SK-N-SH (cell line): Measurements from ENCODE around the gene TSPAN3. TPM values are rescaled to one million over a fixed set of nuclear protein-coding genes. Genes with fewer than 3 reads are reported as not detected.
A peak's percentile ranks its signal among the peaks of the same experiment; 100 is the strongest.

ENCODE experiments used
- CTCF ChIA-PET: fragments of 300-600, 350-600 bp; formaldehyde crosslinking; extraction: SDS; loops from one replicate; lab custom pipeline; 2021; lab: Yijun Ruan, JAX
- POLR2A ChIA-PET: fragments of 350-600 bp; sonication (Branson Sonifier 250); formaldehyde crosslinking; extraction: SDS; loops from one replicate; lab custom pipeline; 2020; ENCODE audit warnings: antibody characterized with exemption, inconsistent platforms; lab: Yijun Ruan, JAX
- DNase-seq: peaks from one replicate; pipeline ENCODE4 v3.0.0; 2012
- H2AFZ ChIP-seq: fragments of 200-600 bp; sonication (generic); 2 replicates; pipeline ENCODE4 v1.8.1; 2016; ENCODE audit warnings: antibody characterized with exemption, mild to moderate bottlenecking, low read depth
- H3F3A ChIP-seq: fragments of 200-600 bp; sonication (generic); replicated peaks from 2 replicates; pipeline ENCODE3; 2016; ENCODE audit warnings: antibody characterized with exemption, mild to moderate bottlenecking; ENCODE audit not compliant: insufficient read depth
- H3K27ac ChIP-seq, 2 experiments: fragments of 200-500 bp in 1 of 2; fragments of 200-600 bp in 1 of 2; sonication (Bioruptor generic) in 1 of 2; sonication (generic), shearing (Covaris generic) in 1 of 2; 2 replicates each; pipeline versions ENCODE4 v1.5.1 to v1.6.1; 2014 to 2016; ENCODE audit warnings: low read depth in 2 of 2, inconsistent platforms in 1 of 2, low read length in 1 of 2, mild to moderate bottlenecking in 1 of 2, mixed read lengths in 1 of 2
- H3K27me3 ChIP-seq: fragments of 200-600 bp; sonication (generic), shearing (Covaris generic); 2 replicates; pipeline ENCODE4 v1.6.1; 2016; ENCODE audit warnings: mixed run types; ENCODE audit not compliant: insufficient read depth
- H3K36me3 ChIP-seq, 2 experiments: fragments of 200-500 bp in 1 of 2; fragments of 200-600 bp in 1 of 2; sonication (Bioruptor generic) in 1 of 2; sonication (generic) in 1 of 2; replicated peaks in 1 of 2; 2 replicates each; pipeline versions ENCODE3 to v1.5.1; 2014 to 2016; ENCODE audit warnings: low read length in 1 of 2, mild to moderate bottlenecking in 1 of 2; ENCODE audit not compliant: insufficient read depth in 2 of 2, control insufficient read depth in 1 of 2
- H3K4me1 ChIP-seq, 2 experiments: fragments of 200-500 bp in 1 of 2; fragments of 200-600 bp in 1 of 2; sonication (Bioruptor generic) in 1 of 2; sonication (generic), shearing (Covaris generic) in 1 of 2; 2 replicates each; pipeline versions ENCODE4 v1.5.1 to v1.6.1; 2014 to 2016; ENCODE audit warnings: low read depth in 1 of 2, low read length in 1 of 2, mixed run types in 1 of 2; ENCODE audit not compliant: insufficient read depth in 2 of 2, control insufficient read depth in 1 of 2
- H3K4me2 ChIP-seq: fragments of 200-600 bp; sonication (generic), shearing (Covaris generic); 2 replicates; pipeline ENCODE4 v1.6.1; 2017; ENCODE audit warnings: mixed run types
- H3K4me3 ChIP-seq, 2 experiments: fragments of 200-500 bp in 1 of 2; fragments of 200-600 bp in 1 of 2; sonication (Bioruptor generic) in 1 of 2; sonication (generic), shearing (Covaris generic) in 1 of 2; 2 replicates each; pipeline versions ENCODE4 v1.5.1 to v1.8.1; 2014 to 2016; ENCODE audit warnings: low read depth in 2 of 2, inconsistent platforms in 1 of 2, low read length in 1 of 2, mild to moderate bottlenecking in 1 of 2, mixed read lengths in 1 of 2, moderate library complexity in 1 of 2
- H3K79me2 ChIP-seq: fragments of 200-600 bp; sonication (generic); 2 replicates; pipeline ENCODE4 v1.8.1; 2017; ENCODE audit warnings: mild to moderate bottlenecking; ENCODE audit not compliant: insufficient read depth
- H3K9ac ChIP-seq: fragments of 200-600 bp; sonication (generic); 2 replicates; pipeline ENCODE4 v1.6.1; 2017; ENCODE audit warnings: mixed run types
- H3K9me2 ChIP-seq: fragments of 200-600 bp; sonication (generic); 2 replicates; pipeline ENCODE4 v1.6.1; 2017; ENCODE audit warnings: mixed run types
- H3K9me3 ChIP-seq: fragments of 200-600 bp; sonication (generic); 2 replicates; pipeline ENCODE4 v1.6.1; 2017; ENCODE audit warnings: mixed run types, mild to moderate bottlenecking, moderate library complexity
- H4K20me1 ChIP-seq: fragments of 200-600 bp; sonication (generic); 2 replicates; pipeline ENCODE4 v1.6.1; 2017; ENCODE audit warnings: mild to moderate bottlenecking, mixed run types; ENCODE audit not compliant: insufficient read depth
- FOXM1 ChIP-seq: IDR thresholded peaks from 2 replicates; pipeline ENCODE4 v1.4.0; 2012; ENCODE audit warnings: low read depth, mild to moderate bottlenecking
- GABPA ChIP-seq: IDR thresholded peaks from 2 replicates; pipeline ENCODE4 v1.4.0; 2012; ENCODE audit warnings: low read depth, mild to moderate bottlenecking
- GATA2 ChIP-seq: sonication (generic); formaldehyde crosslinking; IDR thresholded peaks from 2 replicates; pipeline ENCODE4 v1.5.0; 2020; ENCODE audit warnings: mild to moderate bottlenecking, missing genetic modification reagents
- JUND ChIP-seq: IDR thresholded peaks from 2 replicates; pipeline ENCODE4 v1.4.0; 2012
- POLR2AphosphoS5 ChIP-seq: IDR thresholded peaks from 2 replicates; pipeline ENCODE4 v1.6.1; 2012; ENCODE audit warnings: low read depth, low read length
- RAD21 ChIP-seq: IDR thresholded peaks from 2 replicates; pipeline ENCODE4 v1.6.1; 2012; ENCODE audit warnings: mild to moderate bottlenecking, low read length
- RXRA ChIP-seq: IDR thresholded peaks from 2 replicates; pipeline ENCODE4 v1.4.0; 2012; ENCODE audit warnings: low read depth, mild to moderate bottlenecking, borderline replicate concordance
- SMC3 ChIP-seq: IDR thresholded peaks from 2 replicates; pipeline ENCODE4 v1.6.1; 2012; ENCODE audit warnings: low read depth, low read length, improper control_type of control experiment
- TAF1 ChIP-seq: IDR thresholded peaks from 2 replicates; pipeline ENCODE4 v1.6.1; 2012; ENCODE audit warnings: low read depth, mild to moderate bottlenecking, low read length, moderate library complexity, borderline replicate concordance
- TEAD4 ChIP-seq: IDR thresholded peaks from 2 replicates; pipeline ENCODE4 v1.4.0; 2012; ENCODE audit warnings: mild to moderate bottlenecking, borderline replicate concordance; ENCODE audit not compliant: insufficient read depth
- YY1 ChIP-seq: IDR thresholded peaks from 2 replicates; pipeline ENCODE4 v1.4.0; 2012; ENCODE audit warnings: low read depth, mild to moderate bottlenecking
- WGBS: methylation state at CpG from one replicate; pipeline ENCODE4 v1.1.6; 2017; ENCODE audit warnings: low lambda C conversion rate; 5-methylcytosine and 5-hydroxymethylcytosine counted together
- polyA plus RNA-seq, 3 experiments: library from polyadenylated mRNA; depleted of rRNA; stranded (reverse); fragments of >200 nt; gene quantifications; 2 replicates each; pipeline ENCODE4 v1.2.3, GENCODE V29; 2012
- TF ChIP-seq, protein P1 (sequence below): IDR thresholded peaks from 2 replicates; pipeline ENCODE4 v1.4.0; 2012; ENCODE audit warnings: low read depth
- TF ChIP-seq, protein P2 (sequence below): IDR thresholded peaks from 2 replicates; pipeline ENCODE4 v1.6.1; 2012; ENCODE audit warnings: mild to moderate bottlenecking, low read depth, low read length, moderate library complexity
- TF ChIP-seq, protein P3 (sequence below): fragments of 200-600 bp; sonication (generic); IDR thresholded peaks from 2 replicates; pipeline ENCODE4 v1.6.1; 2017; ENCODE audit warnings: antibody characterized with exemption, mild to moderate bottlenecking, moderate library complexity
- TF ChIP-seq, protein P4 (sequence below): fragments of 150-350 bp; IDR thresholded peaks from 2 replicates; pipeline ENCODE4 v1.6.1; 2017; ENCODE audit warnings: antibody characterized with exemption, low read length, low read depth, borderline replicate concordance
- TF ChIP-seq, protein P5 (sequence below): IDR thresholded peaks from 2 replicates; pipeline ENCODE4; 2012
- TF ChIP-seq, protein P6 (sequence below): IDR thresholded peaks from 2 replicates; pipeline ENCODE4 v1.4.0; 2012; ENCODE audit warnings: low read depth, borderline replicate concordance
- TF ChIP-seq, protein P7 (sequence below): IDR thresholded peaks from 2 replicates; pipeline ENCODE4 v1.4.0; 2012; ENCODE audit warnings: low read depth, borderline replicate concordance

Gene TSPAN3
- polyA plus RNA-seq, 1 of the 3 experiments (the other 2 are of a cell fraction): 409 TPM

DNA sequence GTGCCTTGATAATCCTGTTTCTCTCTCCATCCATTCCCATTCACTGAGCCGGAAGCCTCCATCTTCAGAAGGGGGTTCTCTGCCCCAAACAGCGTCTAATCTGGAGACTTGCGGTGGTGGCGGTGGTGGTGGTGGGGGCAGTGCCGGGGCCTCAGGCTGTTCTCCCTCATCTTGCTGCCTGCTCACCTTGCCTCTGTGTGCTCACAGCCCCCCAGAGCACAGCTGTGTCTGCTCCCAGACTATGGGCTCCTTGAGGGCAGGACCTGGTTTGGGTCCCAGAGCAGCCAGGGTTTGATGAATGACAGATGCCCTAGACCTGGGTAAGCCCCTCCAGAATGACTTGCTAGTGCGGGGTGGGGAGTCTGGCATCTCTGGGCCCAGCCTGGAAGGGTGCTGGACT lies 76.4 kb downstream of the TSPAN3 start:
- Histone ChIP-seq H3K4me2 (no peak overlapping the region), H3K9ac (no peak overlapping the region), H3K27me3 (no peaks in the 10 kb centered on the region), H3K4me3 (no peak overlapping the region), H4K20me1 (no peaks in the 10 kb centered on the region), H3K9me3 (no peaks in the 10 kb centered on the region), H3K4me1 (peaks cover 16 to 42% of the 10 kb centered on the region in 2 experiments; a peak in 3 of 4 replicates), H3K9me2 (no peaks in the 10 kb centered on the region), H2AFZ (peak overlapping the region; percentile 62; the same call in 1 of the 2 replicates), H3K27ac (no peak overlapping the region; a peak in 1 of 4 replicates), H3K36me3 (no peaks in the 10 kb centered on the region), H3K79me2 (no peaks in the 10 kb centered on the region), H3F3A (no peaks in the 10 kb centered on the region)
- TF ChIP-seq TAF1 (no peak), TEAD4 (no peak), POLR2AphosphoS5 (no peak), GATA2 (CRISPR knock-in tag) (no peak), YY1 (no peak), JUND (no peak), SMC3 (no peak), FOXM1 (no peak), GABPA (no peak), RAD21 (no peak), RXRA (no peak)
- TF ChIP-seq, protein P1, sequence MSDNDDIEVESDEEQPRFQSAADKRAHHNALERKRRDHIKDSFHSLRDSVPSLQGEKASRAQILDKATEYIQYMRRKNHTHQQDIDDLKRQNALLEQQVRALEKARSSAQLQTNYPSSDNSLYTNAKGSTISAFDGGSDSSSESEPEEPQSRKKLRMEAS: no peak
- TF ChIP-seq, protein P2, sequence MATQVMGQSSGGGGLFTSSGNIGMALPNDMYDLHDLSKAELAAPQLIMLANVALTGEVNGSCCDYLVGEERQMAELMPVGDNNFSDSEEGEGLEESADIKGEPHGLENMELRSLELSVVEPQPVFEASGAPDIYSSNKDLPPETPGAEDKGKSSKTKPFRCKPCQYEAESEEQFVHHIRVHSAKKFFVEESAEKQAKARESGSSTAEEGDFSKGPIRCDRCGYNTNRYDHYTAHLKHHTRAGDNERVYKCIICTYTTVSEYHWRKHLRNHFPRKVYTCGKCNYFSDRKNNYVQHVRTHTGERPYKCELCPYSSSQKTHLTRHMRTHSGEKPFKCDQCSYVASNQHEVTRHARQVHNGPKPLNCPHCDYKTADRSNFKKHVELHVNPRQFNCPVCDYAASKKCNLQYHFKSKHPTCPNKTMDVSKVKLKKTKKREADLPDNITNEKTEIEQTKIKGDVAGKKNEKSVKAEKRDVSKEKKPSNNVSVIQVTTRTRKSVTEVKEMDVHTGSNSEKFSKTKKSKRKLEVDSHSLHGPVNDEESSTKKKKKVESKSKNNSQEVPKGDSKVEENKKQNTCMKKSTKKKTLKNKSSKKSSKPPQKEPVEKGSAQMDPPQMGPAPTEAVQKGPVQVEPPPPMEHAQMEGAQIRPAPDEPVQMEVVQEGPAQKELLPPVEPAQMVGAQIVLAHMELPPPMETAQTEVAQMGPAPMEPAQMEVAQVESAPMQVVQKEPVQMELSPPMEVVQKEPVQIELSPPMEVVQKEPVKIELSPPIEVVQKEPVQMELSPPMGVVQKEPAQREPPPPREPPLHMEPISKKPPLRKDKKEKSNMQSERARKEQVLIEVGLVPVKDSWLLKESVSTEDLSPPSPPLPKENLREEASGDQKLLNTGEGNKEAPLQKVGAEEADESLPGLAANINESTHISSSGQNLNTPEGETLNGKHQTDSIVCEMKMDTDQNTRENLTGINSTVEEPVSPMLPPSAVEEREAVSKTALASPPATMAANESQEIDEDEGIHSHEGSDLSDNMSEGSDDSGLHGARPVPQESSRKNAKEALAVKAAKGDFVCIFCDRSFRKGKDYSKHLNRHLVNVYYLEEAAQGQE: no peak
- TF ChIP-seq, protein P3, sequence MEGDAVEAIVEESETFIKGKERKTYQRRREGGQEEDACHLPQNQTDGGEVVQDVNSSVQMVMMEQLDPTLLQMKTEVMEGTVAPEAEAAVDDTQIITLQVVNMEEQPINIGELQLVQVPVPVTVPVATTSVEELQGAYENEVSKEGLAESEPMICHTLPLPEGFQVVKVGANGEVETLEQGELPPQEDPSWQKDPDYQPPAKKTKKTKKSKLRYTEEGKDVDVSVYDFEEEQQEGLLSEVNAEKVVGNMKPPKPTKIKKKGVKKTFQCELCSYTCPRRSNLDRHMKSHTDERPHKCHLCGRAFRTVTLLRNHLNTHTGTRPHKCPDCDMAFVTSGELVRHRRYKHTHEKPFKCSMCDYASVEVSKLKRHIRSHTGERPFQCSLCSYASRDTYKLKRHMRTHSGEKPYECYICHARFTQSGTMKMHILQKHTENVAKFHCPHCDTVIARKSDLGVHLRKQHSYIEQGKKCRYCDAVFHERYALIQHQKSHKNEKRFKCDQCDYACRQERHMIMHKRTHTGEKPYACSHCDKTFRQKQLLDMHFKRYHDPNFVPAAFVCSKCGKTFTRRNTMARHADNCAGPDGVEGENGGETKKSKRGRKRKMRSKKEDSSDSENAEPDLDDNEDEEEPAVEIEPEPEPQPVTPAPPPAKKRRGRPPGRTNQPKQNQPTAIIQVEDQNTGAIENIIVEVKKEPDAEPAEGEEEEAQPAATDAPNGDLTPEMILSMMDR: no peak
- TF ChIP-seq, protein P4, sequence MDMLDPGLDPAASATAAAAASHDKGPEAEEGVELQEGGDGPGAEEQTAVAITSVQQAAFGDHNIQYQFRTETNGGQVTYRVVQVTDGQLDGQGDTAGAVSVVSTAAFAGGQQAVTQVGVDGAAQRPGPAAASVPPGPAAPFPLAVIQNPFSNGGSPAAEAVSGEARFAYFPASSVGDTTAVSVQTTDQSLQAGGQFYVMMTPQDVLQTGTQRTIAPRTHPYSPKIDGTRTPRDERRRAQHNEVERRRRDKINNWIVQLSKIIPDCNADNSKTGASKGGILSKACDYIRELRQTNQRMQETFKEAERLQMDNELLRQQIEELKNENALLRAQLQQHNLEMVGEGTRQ: no peak
- TF ChIP-seq, protein P5, sequence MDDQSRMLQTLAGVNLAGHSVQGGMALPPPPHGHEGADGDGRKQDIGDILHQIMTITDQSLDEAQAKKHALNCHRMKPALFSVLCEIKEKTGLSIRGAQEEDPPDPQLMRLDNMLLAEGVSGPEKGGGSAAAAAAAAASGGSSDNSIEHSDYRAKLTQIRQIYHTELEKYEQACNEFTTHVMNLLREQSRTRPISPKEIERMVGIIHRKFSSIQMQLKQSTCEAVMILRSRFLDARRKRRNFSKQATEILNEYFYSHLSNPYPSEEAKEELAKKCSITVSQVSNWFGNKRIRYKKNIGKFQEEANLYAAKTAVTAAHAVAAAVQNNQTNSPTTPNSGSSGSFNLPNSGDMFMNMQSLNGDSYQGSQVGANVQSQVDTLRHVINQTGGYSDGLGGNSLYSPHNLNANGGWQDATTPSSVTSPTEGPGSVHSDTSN: no peak
- TF ChIP-seq, protein P6, sequence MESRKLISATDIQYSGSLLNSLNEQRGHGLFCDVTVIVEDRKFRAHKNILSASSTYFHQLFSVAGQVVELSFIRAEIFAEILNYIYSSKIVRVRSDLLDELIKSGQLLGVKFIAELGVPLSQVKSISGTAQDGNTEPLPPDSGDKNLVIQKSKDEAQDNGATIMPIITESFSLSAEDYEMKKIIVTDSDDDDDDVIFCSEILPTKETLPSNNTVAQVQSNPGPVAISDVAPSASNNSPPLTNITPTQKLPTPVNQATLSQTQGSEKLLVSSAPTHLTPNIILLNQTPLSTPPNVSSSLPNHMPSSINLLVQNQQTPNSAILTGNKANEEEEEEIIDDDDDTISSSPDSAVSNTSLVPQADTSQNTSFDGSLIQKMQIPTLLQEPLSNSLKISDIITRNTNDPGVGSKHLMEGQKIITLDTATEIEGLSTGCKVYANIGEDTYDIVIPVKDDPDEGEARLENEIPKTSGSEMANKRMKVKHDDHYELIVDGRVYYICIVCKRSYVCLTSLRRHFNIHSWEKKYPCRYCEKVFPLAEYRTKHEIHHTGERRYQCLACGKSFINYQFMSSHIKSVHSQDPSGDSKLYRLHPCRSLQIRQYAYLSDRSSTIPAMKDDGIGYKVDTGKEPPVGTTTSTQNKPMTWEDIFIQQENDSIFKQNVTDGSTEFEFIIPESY: no peak
- TF ChIP-seq, protein P7, sequence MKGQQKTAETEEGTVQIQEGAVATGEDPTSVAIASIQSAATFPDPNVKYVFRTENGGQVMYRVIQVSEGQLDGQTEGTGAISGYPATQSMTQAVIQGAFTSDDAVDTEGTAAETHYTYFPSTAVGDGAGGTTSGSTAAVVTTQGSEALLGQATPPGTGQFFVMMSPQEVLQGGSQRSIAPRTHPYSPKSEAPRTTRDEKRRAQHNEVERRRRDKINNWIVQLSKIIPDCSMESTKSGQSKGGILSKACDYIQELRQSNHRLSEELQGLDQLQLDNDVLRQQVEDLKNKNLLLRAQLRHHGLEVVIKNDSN: no peak
- ChIA-PET POLR2A (interaction anchor here (1.4 to 2.6 kb wide), 2 partner anchors 47 to 63 kb away, joined by 3 to 14 read pairs; partner anchors contain the start of gene RCN2), CTCF (interaction anchor here (0.9 to 2.6 kb wide), 7 partner anchors 21 to 548 kb away, joined by 3 to 6 read pairs (median 4); no protein-coding TSS in a partner anchor)
- no peak for DNase-seq
- 90% methylated on average over 6 of the region's 6 CpGs for WGBS
